ENCODE results near the gene TPSB2.

The TPSB2 gene

DNA sequence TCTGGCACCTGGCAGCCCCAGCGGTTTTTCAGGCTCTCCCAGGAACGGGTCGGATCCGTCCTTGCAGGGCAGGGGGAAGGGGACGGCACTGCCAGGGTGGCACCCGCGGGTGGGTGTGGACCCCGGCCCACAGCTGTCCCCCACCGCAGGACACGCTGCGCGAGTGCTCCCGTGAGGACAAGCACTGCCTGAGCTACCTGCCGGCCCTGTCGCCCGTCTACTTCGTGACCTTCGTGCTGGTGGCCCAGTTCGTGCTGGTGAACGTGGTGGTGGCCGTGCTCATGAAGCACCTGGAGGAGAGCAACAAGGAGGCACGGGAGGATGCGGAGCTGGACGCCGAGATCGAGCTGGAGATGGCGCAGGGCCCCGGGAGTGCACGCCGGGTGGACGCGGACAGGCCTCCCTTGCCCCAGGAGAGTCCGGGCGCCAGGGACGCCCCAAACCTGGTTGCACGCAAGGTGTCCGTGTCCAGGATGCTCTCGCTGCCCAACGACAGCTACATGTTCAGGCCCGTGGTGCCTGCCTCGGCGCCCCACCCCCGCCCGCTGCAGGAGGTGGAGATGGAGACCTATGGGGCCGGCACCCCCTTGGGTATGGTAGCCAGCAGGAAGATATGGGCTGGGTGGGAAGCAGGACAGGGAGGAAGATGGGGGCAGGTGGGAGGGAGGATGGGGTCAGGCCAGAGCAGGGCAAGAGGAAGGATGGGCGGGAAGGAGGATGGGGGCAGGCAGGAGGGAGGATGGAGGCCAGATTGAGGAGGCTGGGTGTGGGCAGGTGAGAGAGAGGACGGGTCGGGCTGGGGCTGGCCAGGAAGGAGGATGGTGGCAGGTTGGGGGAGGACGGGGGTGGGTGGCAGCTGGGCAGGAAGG is 11.7 kb downstream of the TPSB2 start:
- DNase-seq = no peak

DNA sequence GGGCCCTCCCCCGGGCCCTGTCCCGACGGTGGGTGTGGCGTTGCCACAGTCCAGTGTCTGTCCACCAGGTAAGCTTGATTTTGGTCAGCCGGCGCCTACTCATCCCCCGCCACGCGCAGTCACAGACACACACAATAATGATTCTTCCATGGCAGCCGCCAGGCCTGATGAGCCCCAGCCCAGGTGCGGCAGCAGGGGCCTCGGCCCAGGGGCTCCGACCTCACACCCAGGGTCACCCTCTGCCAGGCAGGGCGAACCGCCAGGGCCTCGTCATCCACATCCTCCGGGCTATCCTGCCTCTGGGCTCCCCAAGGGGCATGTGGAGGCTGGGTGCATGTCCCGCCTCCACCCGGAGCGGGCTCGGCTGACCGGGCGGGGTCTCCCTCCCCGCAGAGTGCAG is 12.5 kb downstream of the TPSB2 start:
- DNase-seq = no peak

DNA sequence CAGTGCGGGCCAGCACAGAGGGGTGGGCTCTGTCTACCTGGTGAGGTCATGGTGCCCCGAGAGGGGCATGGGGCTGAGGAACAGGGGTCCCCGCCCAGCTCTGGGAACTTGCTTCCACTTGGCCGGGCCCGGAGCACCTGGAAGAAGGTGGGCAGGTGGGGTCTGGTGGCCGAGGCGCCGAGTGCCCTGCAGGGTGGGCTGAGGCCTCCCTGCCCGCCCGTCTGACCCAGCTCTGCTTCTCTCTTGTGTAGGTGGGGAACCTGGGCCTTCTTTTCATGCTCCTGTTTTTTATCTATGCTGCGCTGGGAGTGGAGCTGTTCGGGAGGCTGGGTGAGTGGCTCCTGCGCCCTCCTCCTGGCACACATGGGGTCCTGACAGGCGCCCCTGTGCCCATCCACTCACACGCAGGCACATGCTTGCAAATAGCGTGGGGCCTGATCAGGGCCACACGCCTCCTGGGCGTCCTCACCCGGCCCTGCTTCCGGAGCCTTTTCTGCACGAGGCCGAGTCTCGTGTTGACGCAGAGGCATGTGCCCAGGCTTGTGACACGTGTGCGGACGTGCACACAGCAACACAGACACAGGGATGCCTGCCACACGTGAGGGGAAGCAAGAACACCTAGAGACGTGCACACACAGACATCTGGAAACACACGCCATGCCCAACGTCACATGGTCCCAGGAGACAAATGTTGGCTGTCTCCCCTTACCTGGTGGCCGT is 13.1 kb downstream of the TPSB2 start:
- DNase-seq = no peak

DNA sequence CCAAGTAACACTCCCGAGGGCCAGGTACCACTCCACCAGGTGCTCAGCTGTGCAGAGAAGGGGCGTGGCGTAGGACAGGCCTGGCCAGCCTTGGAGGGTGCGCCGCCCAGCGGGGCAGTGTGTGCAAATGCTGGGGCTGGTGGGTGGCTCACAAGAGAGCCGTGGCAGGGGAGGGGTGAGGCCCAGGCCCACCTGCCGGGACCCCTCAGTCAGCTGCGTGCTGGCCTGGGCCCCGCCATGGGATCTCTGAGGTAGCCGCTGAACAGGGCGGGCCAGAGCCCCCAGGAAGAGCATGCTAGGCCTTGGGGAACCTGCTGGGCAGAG is 13.7 kb downstream of the TPSB2 start:
- DNase-seq = no peak

DNA sequence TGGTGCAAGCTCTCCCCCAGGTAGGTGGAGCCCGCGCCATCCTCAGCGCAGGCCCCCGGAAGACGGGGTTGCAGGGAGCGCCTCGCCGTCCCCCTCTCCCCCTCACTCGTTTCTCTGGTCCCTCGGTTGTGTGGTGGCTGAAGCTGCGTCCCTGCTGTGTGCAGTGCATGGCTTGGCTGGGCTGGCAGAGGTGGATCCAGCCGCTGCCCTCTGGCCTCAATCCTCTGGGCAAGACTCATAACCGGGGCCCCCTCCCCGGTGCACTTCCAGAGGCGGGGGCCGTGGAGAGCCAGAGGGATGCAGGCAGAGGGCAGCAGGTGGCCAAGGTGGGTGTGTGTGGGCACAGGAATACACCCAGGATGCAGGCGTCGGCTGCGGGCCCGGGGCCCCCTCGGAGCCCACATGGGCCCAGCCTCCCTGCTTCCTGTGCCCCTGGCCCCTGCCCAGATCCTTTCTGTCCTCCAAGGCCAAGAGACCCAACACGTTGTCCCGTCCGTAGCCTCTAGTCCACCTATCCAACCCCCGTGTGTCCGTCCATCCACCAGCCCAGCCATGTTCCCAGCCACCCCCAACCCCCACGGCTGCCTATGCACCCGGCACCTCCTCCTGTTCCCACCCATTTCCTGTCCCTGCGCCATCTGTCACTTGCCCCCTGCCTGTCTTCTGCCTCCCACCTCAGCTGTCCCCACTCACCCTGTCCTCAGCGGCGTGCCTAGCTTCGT is 14.2 kb downstream of the TPSB2 start:
- DNase-seq = no peak

DNA sequence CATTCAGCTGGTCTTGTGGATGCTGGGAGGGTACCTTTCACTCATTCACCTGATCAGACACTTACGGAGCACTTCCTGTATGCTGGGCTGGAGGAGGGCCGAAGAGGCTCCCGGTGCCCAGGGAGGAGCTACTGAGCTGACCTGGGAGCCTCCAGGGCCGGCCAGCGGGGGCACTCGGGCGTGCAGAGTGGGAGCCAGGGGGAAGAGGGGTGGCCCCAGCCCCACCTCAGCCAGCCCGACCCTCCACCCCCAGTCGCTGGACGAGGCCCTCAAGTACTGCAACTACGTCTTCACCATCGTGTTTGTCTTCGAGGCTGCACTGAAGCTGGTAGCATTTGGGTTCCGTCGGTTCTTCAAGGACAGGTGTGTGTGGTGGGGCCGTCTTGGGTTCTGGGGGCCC is 15.3 kb downstream of the TPSB2 start:
- DNase-seq = no peak

DNA sequence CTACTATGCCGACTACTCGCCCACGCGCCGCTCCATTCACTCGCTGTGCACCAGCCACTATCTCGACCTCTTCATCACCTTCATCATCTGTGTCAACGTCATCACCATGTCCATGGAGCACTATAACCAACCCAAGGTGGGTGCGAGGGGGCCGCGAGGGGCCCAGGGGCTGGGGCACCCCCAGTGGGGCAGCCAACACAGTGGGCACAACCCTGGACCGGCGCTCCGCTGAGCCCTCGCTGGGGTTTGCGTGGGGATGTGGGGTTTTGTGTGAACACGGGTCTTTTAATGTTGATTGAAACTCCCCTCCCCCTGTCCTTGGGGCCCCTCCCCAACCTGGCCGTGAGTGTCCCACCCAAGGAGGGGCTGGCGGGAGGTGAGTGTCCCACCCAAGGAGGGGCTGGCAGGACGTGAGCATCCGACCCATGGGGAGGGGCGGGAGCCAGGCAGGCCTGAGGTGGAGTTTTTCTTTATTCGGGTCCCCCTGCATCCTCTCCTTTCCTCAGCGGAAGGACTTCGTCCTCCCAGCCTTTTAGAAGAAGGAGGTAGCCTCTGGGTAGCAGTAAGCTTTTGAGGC is 16.1 kb downstream of the TPSB2 start:
- no peak for DNase-seq

DNA sequence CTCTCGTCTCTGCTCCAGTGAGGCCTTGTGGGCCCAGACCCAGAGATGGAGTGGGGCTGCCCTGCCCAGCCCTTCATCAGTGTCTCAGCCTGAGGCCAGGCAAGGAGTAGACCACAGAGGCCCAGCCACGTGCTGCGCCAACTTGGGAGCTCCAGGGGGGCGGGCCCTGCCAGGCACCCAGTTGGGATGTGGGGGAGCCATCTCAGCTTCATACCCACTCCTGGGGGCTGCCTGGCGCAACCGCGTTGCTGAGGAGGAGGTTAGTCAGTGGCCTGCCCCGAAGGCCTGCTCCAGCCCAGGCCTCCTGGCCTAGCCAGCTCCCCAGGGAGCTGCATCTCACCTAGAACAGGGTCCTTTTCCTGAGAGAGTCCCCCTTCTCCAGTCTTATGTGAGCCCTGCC is 16.8 kb downstream of the TPSB2 start:
- DNase-seq = no peak

DNA sequence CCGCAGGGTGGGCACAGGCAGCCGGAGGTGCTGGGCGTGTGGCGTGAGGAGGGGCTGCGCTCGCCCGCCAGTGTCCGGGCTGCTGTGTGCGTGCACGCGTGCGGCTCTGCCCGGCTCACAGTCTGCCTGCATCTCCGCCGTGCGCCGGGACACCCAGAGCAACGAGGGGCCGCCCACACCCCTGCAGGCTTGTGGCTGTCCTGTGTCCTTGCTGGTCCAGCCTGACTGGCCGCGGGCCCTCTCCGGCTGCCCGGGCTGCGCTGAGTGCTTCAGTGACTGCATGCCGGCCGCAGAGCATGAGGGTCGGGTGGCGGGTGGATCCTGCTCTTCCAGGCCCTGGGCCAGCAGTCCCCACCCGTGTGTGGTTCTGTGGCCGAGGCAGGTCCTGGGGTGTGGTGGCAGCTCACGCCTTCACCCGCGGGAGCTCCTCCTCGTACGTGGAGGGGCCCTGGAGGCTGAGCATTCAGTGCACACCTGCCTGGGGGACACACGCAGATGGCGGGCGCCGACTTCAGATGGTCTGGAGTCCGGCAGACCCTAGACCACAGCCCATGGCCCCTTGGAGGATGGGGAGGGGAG is 17.3 kb downstream of the TPSB2 start:
- DNase-seq = no peak

DNA sequence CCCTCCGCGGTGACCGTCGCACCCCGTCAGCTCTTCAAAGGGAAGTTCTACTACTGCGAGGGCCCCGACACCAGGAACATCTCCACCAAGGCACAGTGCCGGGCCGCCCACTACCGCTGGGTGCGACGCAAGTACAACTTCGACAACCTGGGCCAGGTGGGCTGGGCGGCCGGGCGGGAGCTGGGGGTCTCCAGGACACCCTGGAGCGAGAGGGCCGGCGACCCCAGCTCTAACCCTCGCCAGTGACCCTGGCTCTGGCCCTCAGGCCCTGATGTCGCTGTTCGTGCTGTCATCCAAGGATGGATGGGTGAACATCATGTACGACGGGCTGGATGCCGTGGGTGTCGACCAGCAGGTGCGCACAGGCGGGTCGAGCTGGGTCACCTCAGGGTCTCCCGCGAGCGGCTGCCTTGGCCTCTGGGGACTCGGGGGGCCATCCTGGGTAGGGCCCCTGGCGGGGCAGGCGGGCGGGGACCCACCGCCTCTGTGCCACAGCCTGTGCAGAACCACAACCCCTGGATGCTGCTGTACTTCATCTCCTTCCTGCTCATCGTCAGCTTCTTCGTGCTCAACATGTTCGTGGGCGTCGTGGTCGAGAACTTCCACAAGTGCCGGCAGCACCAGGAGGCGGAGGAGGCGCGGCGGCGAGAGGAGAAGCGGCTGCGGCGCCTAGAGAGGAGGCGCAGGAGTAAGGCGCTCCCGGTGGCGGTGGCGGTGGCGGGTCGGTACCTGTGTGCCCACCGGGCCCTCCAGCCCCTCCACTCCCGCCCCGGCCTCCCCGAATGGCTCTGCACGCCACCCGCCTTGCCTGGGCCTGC is 18.3 kb downstream of the TPSB2 start:
- DNase-seq = no peak

DNA sequence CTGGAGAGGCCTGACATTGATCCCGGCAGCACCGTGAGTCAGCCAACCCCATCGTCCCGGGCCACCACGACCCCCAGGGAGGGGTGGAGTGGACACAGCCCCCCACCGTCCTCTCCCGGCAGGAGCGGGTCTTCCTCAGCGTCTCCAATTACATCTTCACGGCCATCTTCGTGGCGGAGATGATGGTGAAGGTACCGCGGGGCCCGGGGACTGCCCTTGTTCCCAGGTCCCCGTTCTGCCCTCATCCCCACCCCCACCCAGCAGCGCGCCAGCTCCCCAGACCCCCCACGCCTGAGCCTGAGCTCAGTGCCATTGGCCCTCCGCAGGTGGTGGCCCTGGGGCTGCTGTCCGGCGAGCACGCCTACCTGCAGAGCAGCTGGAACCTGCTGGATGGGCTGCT is 19.5 kb downstream of the TPSB2 start:
- DNase-seq = no peak

DNA sequence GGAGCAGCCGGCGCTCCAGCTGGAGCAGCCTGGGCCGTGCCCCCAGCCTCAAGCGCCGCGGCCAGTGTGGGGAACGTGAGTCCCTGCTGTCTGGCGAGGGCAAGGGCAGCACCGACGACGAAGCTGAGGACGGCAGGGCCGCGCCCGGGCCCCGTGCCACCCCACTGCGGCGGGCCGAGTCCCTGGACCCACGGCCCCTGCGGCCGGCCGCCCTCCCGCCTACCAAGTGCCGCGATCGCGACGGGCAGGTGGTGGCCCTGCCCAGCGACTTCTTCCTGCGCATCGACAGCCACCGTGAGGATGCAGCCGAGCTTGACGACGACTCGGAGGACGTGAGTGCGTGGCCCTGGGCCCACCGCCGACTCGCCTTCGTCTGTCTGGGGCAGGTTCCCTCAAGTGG is 20.9 kb downstream of the TPSB2 start:
- no peak for DNase-seq

DNA sequence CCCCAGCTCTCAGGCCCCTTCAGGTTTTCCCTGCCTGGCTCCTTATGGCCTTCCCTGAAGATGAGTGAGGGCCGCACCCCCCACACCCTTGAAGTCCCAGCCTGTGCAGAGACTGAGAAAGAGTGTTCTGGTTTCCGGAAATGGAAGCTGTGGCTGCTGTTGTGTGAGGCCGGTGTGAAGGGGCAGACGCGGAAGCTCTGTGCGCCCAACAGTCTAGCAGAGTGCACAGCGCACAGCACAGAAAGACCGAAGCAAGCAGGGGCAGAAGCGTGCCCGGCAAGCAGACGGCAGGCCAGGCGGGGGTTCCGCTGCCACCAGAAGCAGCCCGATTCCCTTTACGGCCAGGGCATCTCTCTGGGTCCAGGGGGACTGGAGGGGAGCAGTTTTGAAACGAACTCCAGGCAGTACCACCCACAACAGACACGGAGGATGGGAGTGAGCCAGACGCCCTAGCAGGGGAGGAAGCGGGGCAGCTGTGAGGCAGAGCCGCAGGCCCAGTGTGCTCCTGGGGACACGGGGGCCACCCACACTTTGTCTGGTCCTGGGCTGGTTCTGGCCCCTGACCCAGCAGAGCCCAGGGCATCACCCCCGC is 21.6 kb downstream of the TPSB2 start:
- no peak for DNase-seq

DNA sequence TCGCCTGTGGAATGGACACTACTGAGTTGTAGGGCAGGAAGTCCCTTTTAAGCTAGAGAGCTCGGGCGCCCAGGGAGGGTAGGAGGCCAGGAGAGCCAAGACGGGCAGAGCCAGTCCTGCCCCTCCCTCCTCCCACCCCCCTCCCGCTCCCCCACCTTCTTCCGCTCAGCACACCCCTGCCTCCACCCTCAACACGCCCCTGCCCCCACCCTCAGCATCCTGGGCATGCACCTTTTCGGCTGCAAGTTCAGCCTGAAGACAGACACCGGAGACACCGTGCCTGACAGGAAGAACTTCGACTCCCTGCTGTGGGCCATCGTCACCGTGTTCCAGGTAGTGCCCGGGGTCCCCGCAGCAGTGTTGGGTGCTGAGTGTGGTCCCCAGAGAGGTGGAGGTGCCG is 23.2 kb downstream of the TPSB2 start:
- no peak for DNase-seq

DNA sequence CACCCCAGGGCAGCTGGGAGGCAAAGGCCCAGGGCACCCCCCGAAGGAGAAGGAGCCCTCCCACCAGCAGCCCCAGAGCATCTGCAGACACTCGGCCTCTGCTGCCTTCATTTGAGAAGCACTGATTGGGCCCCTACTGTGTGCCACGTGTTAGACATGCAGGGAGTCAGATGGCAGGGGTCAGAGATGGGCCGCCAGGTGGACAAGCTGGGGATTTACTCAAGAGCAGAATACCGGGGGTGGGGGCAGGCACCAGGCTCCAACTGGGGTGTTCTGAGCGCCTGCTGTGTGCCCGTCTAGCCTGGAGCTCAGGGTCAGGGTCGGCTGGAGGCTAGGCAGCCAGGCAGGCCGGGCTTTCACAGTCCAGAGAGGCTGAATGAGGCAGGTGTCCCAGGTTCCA is 23.7 kb downstream of the TPSB2 start:
- DNase-seq = no peak

DNA sequence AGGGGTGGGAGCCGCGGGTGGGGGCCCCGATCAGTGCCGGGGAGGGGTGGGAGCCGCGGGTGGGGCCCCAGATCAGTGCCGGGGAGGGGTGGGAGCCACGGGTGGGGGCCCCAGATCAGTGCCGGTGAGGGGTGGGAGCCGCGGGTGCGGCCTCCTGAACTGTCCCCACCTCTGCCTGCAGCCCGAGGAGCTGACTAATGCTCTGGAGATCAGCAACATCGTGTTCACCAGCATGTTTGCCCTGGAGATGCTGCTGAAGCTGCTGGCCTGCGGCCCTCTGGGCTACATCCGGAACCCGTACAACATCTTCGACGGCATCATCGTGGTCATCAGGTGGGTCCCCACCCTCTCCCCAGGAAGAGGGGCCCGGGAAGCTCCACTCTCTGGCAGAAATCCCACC is 25.1 kb downstream of the TPSB2 start:
- DNase-seq = no peak

DNA sequence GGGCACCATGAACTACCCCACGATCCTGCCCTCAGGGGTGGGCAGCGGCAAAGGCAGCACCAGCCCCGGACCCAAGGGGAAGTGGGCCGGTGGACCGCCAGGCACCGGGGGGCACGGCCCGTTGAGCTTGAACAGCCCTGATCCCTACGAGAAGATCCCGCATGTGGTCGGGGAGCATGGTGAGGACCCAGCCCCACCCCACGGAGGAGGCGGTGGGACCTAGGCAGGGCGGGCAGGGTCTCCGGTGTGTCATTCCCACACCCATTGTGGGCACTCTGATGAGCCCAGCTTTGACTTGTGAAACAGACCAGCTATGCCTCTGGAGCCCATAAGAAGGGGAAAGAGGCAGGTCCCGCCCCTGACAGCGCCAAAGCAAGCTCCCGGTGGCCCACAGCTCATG is 27.7 kb downstream of the TPSB2 start:
- no peak for DNase-seq

DNA sequence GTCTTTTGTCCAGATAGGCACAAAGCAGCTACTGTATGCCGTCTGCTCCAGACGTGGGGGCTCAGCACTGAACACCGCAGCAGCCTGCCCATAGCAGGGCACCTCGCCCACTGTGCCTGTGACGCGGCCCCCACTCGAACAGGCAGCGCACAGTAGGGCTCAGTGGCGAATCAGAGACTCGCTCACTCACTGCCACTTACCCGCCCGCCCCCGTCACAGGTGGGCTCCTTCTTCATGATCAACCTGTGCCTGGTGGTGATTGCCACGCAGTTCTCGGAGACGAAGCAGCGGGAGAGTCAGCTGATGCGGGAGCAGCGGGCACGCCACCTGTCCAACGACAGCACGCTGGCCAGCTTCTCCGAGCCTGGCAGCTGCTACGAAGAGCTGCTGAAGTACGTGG is 28.5 kb downstream of the TPSB2 start:
- DNase-seq = no peak

DNA sequence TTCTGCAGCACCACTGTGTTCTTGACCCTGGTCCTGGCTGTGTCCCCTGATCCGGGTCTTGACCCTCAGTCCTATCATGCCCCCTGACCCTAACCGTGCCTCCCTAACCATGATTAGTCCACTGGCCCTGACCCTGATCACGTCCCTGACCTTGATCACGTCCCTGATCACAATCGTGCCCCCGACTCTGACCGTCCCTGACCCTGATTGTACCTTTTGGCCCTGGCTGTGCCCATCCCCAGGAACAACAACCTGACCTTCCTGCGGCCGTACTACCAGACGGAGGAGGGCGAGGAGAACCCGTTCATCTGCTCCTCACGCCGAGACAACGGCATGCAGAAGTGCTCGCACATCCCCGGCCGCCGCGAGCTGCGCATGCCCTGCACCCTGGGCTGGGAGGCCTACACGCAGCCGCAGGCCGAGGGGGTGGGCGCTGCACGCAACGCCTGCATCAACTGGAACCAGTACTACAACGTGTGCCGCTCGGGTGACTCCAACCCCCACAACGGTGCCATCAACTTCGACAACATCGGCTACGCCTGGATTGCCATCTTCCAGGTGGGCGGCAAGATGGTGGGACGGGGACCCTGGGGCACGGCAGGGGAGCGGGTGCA is 29.9 kb downstream of the TPSB2 start:
- DNase-seq = no peak

DNA sequence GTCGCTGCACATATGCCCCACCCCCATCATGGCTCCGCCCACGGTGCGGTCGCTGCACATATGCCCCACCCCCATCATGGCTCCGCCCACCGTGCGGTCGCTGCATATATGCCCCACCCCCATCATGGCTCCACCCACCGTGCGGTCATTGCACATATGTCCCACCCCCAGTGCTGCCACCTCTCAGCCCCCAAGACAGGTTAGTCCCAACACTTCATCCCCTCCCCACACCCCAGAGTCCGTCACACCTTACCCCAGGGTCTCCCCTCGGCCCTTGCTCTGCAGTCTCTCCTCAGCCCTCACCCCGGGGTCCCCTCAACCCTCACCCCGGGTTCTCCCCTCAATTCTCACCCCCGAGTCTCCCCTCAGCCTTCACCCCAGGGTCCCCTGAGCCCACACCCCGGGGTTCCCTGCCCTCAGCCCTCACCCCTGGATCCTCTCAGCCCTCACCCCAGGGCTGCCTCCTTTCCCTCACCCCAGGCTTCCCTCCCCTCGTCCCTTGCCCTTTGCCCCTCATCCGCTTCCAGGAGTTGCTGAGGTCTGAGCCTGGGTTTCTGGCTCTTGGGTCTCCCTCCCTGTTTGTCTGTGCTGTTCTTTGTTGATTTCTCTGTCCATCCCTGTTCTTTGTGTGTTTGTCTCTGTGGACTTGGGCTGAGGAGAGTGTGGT is 30.5 kb downstream of the TPSB2 start:
- no peak for DNase-seq
